ENCODE results near the gene SHISAL1.

SHISAL1 gene

DNA sequence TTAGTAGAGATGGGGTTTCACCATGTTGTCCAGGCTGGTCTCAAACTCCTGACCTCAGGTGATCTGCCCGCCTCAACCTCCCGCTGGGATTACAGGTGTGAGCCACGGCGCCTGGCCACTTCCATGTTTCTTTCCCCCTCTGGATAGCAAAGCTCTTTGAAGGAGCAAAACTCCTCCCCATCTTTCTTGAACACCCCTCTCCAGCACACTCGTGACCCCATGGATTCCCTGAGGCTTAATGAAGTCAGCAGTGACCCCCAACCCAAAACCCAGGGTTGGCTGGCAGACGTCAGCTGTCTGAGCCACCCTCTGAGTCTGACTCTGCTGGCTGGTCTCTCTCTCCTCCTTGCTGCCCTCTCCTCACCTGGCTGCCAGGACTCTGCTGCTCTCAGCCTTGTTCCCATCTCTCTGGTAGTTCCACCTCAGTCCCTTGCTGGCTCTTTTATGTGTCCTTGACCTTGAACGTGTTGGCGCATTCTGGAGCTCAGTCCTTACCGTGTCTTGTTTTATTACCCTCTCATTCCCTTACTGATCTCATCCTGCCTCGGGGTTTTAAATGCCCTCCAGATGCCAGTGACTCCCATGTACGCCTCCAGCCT is 87.6 kb downstream of the SHISAL1 start:
- no peak for DNase-seq

GRCh38 chr22:44224166-44224565 is 88.6 kb downstream of the SHISAL1 start:
- no peak for DNase-seq

GRCh38 chr22:44221710-44222475 is 90.9 kb downstream of the SHISAL1 start:
- no peak for DNase-seq

DNA sequence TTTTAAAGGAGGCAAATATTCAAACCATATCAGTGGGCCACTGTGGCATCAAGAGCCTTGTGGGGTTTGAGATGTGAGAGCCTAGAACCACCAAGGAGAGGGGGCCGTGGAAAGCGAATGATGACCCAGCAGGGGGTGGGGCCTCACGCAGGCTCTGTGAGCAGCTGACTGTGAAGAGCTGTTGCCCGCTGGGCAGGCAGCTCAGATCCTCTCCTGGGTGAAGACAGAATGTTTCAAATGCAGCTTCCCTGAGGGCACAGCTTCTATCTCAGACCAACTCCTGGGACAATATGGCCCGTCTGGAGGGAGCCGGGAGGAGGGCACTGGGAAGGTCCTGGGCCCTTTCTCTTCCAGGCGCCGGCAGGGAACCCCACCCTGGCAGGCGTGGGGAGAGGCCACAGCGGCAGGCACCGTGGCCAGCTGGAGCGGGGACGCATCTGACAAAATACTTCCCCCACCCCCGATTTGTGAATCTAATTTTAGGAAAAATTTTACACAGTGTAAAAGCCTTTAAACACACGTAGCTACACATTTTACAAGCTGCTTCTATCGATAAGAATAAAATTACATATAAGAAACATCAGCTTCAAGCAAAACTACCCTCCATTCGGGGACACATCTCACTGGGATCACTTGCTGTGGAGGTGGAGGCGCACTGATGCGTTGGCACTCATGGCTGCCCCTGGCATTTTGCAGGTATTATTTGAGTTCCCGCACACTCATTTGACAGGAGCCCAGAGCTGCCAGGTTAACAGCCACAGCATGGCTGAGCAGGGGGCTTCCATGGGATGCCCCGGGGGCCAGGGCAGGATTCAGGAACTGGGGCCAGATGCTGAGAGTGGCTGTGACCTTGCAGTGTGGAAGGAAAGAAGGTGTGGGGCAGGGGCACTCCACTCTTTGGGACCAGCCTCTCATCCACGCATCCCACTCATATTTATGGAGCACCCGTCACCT is 91.7 kb downstream of the SHISAL1 start:
- no peak for DNase-seq

DNA sequence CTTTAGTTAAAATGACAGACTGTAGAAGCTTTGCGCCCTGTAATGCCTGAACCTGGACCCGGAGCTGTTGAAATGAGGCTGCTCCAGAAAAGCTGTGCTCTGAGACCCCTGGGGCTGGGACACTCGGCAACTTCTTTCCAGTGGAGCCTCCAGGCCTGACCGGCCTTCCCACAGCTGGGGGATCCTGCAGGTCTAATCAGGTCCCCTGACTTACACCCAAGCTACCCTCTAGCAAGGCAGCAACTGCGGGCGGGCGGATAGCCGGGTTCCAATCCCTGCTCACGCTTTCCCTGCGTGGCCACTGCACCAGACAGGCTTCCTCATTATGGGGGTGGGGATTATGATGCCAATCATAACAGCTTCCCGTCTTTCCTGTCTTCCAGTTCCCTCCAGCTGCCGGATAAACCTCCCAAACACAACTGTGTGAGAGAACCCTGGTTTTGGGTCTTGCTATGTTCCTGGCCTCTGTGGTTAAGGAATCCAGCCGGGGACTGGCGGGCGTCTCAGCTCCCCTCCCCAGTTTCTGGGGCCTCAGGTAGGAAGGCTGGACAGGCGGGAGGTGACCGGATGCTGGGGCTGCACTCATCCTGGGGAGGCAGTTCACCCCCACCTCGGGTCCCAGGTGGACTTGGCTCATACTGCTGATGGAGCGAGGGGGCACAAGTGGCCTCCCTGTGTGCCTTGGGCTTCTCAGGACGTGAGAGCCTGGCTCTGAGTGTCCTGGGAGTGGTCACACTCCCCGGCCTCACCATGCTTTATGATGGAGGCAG is 93.5 kb downstream of the SHISAL1 start:
- DNase-seq = no peak

GRCh38 chr22:44218071-44218470 is 94.7 kb downstream of the SHISAL1 start:
- DNase-seq = no peak

- DNase-seq = no peak
Observed at GRCh38 chr22:44217346-44217745, 95.4 kb downstream of the SHISAL1 start.

- DNase-seq = no peak
Observed at GRCh38 chr22:44215287-44215686, 97.5 kb downstream of the SHISAL1 start.

DNA sequence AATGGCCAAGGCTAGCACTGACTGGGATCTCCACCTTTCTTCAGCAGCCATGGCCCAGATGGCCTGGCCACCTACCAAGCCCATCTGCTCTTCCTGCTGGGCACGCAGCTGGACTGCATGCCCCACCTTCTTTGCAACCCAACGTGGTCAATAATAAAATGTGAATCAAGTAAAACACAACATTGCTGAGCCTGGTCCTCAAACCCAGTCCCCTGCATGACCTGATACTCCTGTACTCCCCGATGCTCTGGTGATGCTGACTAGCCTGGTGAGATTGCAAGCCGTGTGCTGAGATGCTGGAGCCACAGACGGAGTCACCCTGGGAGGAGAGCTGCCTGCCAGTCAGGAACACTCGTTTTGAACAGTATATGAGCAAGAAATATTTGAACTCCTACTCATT is 98.0 kb downstream of the SHISAL1 start:
- DNase-seq = no peak

- DNase-seq = no peak
Observed at GRCh38 chr22:44214187-44214586, 98.6 kb downstream of the SHISAL1 start.

DNA sequence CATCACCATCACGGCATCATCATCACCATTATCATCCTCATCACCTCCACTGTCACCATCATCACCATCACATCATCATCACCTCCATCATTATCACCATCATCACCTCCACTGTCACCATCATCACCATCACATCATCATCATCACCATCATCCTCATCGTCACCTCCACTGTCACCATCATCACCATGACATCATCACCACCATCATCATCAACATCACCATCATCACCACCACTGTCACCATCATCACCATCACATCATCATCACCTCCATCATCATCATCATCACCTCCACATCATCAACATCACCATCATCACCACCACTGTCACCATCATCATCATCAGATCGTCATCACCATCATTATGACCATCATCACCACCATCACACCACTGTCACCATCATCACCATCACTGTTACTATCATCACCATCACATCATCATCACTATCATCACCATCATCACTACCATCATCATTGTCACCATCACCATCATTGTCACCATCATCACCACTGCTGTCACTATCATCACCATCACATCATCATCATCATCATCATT is 99.2 kb downstream of the SHISAL1 start:
- no peak for DNase-seq

DNA sequence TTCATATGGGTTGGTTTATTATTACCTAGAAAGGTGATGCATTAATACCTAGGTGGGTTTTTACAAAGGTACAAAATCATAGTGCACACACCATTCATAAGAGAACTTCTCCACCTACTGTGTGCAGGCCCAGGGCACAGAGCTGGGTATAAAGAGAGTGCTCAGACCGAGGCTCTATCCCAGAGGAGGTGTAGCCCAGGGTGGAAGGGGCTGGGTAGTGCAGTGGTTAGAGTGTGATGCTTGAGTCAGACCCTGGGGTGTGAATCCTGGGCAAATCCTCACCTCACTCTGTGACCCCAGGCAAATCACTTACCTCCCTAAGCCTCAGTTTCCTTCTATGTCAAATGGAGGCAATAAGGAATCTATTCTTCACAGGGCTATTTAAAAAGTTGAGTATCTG is 99.8 kb downstream of the SHISAL1 start:
- DNase-seq = no peak

DNA sequence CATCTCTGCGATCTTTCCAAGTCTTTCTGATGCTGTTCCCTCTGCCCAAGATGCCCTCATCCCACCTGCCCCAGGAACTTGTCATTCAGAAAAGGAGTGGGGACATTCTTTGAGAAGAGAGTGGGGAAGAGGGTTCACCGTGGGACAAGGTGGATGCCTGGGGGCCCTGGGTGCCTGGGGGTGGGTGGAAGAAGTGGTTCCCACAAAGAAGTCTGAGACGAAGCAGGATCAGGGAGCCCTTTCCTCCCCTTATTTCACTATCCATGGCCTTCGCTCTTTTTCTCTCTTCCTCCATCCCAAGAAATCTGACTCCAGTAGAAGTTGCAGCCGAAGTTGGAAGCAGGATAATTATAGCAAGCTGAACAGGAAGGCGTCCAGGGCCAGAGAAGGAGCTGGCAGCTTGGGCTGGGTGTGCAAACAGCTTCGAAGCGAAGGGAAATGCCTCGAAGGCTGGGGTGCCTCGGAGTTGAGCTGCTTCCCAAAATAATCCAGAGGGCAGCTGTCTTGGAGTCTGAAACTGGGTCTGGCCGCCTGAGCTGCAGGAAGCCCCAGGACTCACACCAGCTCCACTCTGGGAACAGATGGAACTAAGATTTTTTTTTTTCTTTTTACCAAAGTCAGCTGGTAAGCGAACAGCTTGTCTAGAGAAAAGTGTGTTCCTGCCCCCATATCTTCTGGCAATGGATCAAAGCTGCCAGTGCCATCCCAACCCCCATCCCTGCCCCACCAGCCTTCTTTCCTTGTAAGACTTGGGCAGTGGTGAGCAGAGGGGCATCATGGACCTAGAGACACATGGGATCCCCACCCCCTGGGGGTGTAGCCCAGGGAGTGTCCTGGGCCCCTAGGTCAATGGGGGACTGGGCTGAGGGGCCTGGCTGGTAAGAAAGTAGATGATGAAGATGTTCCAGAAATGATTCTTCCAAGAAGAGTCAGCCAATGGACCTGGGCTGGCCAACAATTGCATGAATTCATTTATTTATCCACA is 100.5 kb downstream of the SHISAL1 start:
- DNase-seq = no peak

DNA sequence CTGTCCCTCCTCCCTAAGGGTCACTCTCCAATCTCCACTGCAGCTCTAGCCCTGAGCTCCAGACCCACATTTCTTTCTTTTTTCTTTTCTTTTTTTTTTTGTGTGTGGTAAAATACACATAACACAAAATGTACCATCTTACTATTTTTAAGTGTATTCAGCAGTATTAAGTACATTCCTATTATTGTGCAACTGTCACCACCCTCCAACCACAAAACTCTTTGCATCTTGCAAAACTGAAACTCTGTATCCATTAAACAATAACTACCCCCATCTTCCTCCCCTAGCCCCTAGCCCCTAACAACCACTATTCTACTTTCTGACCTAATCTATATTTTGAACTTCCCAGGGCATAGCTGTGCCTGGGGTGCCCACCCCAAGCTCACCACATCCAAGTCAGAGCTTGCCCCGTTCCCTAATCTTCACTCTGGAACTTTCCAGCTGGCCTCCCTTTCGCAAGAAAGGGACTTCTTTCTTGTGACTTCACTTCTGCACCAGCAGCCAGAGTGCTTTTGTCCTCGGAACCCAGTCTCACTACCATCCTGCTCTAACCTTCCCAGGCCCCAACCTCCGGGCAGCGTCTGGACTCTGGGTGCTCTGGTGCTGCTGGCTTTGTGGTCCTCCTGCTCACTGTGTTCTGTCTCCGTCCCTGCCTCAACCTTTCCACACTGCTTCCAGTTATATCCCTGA is 101.3 kb downstream of the SHISAL1 start:
- no peak for DNase-seq

DNA sequence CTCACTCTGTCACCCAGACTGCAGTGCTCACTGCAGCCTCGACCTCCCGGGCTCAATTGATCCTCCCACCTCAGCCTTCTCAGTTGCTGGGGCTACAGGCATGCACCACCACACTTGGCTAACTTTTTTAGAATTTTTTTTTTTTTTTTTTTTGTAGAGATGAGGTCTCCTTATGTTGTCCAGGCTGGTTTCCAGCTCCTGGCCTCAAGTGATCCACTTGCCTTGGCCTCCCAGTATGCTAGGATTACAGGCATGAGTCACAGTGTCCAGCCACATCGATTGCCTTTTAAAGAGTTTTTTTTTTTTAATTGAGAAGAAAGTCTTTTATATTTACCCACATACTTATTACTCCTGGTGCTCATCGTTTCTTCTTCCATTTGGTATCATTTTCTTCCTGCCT is 102.0 kb downstream of the SHISAL1 start:
- no peak for DNase-seq

DNA sequence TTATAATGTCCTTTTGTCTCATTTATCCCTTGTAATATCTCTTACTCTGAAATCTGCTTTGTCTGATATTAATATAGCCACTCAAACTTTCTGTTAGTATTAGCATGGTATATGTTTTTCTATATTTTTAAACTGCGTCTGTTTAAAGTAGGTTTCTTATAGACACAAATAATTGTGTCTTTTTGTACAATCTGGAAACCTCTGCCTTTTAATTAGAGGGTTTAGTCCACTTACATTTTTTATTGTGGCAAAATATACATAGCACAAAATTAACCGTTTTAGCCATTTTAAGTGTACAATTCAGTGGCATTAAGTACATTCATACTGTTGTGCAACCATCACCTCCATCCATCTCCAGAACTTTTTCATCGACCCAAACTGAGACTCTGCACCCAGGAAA is 103.4 kb downstream of the SHISAL1 start:
- DNase-seq = no peak

GRCh38 chr22:44207981-44208317 is 104.8 kb downstream of the SHISAL1 start:
- DNase-seq = no peak

DNA sequence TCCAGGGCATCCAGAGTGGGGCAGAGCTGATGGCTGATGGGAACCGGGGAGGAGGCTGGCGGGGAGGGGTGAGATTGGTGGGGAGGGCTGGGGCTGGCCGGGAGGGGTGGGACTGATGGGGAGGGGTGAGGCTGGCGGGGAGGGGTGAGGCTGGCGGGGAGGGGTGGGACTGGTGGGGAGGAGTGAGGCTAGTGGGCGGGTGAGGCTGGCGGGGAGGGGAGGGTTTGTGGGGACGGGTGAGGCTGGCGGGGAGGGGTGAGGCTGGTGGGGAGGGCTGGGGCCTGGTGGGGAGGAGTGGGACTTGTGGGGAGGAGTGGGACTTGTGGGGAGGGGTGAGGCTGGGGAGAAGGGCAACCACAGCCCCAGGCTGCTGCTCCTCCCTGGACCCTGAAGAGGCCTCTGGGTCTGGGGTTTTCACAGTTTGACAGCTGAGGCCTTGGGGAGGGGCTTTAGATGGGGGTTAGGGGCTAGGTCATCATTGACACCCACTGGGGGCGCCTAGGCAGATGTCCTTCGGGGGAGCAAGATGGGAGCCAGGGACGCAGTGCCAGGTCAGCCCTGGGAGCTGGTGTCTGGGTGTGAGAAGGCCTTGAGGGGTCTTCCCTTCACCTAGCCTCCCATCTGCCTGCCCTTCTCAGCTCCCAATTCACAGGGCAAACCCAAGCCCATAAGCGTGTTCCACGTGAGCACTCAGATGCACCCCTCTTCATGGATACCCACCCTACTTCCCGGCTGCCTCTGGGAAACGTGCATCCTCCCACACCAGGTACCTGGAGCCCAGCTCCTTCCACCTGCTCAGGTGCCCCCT is 105.4 kb downstream of the SHISAL1 start:
- no peak for DNase-seq

DNA sequence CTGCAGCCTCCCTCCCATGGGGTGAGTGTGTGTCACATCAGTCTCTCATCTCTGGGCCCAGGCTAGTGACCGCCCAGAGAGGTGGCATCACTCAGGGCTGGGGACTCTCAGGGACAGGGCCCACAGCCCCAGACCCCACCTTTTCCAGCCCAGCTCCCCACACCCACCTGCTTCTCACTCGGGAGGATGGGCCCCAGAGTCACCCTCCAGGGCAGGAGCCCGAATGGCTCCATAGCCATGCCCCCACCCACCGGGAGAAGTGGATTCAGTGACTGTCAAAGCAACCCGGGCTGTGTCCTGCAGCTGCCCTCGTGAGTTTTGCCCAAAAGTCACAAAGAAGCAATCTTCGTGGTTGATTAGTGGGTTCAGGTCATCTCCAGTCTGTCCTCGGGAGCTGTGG is 106.1 kb downstream of the SHISAL1 start:
- DNase-seq = no peak

DNA sequence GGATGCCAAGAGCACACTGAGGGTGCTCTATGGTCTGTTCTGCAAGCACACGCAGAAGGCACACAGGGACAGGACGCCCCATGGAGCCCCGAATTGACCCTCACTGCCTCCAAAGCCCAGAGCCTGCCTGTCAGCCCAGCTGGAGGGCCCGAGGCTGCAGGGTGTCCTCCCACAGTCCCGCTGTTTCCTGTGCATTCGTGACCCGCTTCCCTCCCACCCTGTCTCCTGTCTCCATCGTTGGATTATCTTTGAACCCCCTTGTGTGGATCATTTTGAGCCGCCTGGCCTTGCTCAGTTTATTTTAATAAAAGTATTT is 106.5 kb downstream of the SHISAL1 start:
- DNase-seq = no peak
